SK-N-DZ (cell line): ENCODE results near the gene ZNF106.

Experiments used
- DNase-seq: peaks from one replicate; pipeline ENCODE4 v3.0.0-alpha.2; 2015; ENCODE audit warnings: low spot score

The ZNF106 gene

GRCh38 chr15:42408178-42408577 lies 82.8 kb downstream of the ZNF106 start:
- no peak for DNase-seq

GRCh38 chr15:42405863-42406482 lies 85.0 kb downstream of the ZNF106 start:
- no peak for DNase-seq

GRCh38 chr15:42404461-42405235 lies 86.3 kb downstream of the ZNF106 start:
- DNase-seq = no peak

- no peak for DNase-seq
Measured at GRCh38 chr15:42403389-42403788, 87.6 kb downstream of the ZNF106 start.

GRCh38 chr15:42402455-42403205 lies 88.3 kb downstream of the ZNF106 start:
- no peak for DNase-seq

- DNase-seq = no peak
Measured at GRCh38 chr15:42401544-42402454, 89.1 kb downstream of the ZNF106 start.

- no peak for DNase-seq
Measured at GRCh38 chr15:42395838-42396237, 95.1 kb downstream of the ZNF106 start.

- DNase-seq = no peak
Measured at GRCh38 chr15:42394106-42394505, 96.8 kb downstream of the ZNF106 start.

- no peak for DNase-seq
Measured at GRCh38 chr15:42392309-42393024, 98.5 kb downstream of the ZNF106 start.

GRCh38 chr15:42387603-42388002 lies 103.3 kb downstream of the ZNF106 start:
- DNase-seq = no peak

- DNase-seq = no peak
Measured at GRCh38 chr15:42385980-42386700, 104.8 kb downstream of the ZNF106 start.

GRCh38 chr15:42385206-42385979 lies 105.5 kb downstream of the ZNF106 start:
- DNase-seq = peak; percentile 34

GRCh38 chr15:42384597-42384996 lies 106.3 kb downstream of the ZNF106 start:
- DNase-seq = no peak

GRCh38 chr15:42378011-42378410 lies 112.9 kb downstream of the ZNF106 start:
- no peak for DNase-seq

GRCh38 chr15:42375941-42376340 lies 115.0 kb downstream of the ZNF106 start:
- no peak for DNase-seq

GRCh38 chr15:42375252-42375651 lies 115.7 kb downstream of the ZNF106 start:
- no peak for DNase-seq

- no peak for DNase-seq
Measured at GRCh38 chr15:42374810-42375209, 116.1 kb downstream of the ZNF106 start.

- no peak for DNase-seq
Measured at GRCh38 chr15:42373936-42374335, 117.0 kb downstream of the ZNF106 start.

- DNase-seq = no peak
Measured at GRCh38 chr15:42373274-42373673, 117.7 kb downstream of the ZNF106 start.
